ENCODE results near the gene FBLN2.

The FBLN2 gene

GRCh38 chr3:13671482-13672233 is 122.7 kb downstream of the FBLN2 start:
- no peak for DNase-seq

DNA sequence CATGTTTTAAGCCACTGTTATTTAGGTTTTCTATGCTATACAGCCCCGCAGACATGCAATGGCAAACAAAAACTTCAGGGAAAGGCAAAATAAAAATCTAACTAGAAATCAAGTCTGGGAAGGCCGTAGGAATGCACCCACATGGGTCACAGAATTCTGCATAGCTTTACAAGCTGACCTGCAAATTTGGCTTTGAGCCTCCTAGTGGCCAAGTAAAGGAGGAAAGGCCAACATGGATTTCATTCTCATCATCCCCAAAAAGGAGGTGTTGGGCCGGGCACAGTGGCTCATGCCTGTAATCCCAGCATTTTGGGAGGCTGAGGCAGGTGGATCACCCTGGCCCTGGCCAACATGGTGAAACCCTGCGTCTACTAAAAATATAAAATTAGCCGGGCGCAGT is 124.3 kb downstream of the FBLN2 start:
- no peak for DNase-seq

DNA sequence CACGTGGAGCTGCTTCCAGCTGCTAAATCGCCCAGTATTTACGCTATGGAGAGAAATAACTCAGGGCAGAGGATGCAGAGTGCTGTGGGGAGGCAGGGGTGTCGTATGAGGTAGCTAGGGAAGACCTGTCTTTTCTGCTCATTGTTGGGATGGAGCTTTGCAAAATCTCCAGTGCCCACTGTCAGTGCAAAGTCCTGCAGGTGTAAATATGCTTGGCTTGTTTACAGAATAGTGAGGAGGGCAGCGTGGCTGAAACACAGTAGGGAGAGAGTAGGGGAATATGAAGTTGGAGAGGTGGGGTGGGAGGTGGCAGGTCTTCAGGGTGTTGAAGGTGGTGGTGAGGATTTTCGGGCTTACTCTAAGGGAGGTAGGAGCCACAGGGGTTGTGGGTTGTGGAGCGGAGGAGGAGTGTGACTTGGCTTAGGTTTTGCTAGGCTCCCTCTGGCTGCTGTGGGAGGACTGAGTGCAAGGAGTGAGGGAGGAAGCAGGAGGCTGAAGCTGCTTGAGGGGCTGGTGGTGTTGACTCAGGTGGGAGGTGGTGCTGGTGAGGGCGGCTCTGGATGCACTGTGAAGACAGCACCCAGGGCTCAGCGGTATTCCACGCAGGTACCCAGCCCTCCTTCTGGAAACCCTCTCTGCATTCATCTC is 125.7 kb downstream of the FBLN2 start:
- no peak for DNase-seq

GRCh38 chr3:13676356-13677017 is 127.6 kb downstream of the FBLN2 start:
- DNase-seq, result no peak

- DNase-seq, result no peak
These were observed 128.3 kb downstream of the FBLN2 start for GRCh38 chr3:13677272-13677671.

DNA sequence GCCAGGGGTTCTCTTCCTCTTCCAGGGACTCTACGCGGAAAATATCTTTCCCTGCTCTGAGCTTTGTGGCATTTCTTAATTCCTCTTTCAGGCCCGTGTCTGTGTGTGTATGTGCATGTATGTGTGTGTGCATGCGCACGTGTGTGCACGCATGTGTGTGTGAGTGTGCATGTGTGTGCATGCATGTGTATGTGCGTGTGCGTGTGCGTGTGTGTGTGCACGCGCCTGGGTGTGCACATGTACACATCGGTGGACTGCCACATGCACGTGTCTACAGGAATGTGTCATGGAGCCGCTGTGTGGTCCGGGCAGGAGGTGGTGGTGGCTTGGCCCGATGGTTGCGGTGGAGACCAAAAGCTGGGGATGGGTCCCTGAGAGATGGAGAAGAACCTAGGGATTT is 133.0 kb downstream of the FBLN2 start:
- DNase-seq, result no peak

DNA sequence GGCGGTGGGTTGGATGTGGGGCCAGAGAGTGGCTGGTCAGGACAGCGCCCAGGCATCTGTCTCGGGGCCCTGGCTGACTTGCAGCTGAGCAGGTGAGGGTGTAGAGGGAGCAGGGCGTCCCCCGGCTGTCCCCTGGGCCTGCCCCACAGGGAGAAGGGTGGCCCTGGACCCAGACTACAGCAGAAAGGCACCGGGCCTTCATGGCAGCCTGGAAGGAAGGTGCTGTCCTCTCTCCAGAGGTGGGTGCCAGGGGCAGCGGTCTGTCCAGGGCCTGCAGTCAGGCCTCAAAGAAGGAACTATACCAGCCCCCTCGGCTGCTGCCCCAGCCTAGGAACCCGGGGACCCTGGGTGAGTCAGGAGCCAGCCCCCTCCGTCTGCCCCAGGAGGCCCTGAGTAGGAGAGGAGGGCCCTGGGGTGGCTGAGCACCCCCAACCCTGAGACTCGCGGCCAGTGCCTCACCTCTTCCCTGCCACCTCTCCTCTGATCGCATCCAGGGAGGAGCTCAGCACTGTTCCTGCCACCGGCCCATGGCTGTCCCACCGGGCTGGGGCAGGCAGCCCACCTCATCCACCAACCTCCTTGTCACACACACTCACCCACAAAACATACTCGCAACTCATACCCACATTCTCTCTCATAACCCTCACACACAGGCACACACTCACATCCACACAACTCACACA is 133.5 kb downstream of the FBLN2 start:
- no peak for DNase-seq

- no peak for DNase-seq
These were observed 134.4 kb downstream of the FBLN2 start for GRCh38 chr3:13683288-13683687.

DNA sequence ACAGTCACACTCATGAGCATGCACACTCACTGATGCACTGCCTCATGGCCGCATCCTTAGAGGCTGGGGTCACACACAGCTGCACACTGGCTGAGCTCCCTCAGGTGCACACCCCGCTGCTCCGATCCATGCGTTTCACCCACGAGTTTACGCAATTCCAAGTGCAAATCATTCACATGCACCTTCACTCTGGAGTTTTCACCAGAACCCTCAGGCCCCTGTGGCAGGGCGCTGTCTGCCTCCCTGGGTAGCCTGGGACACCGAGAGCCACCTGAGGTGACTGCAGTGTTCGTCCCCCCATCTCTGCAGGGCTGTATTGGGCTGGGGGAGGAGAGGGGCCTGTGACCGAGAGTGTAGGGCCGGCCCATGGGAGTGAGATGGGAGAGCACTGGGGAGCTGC is 134.8 kb downstream of the FBLN2 start:
- no peak for DNase-seq

- DNase-seq, result no peak
These were observed 135.4 kb downstream of the FBLN2 start for GRCh38 chr3:13684350-13684749.

DNA sequence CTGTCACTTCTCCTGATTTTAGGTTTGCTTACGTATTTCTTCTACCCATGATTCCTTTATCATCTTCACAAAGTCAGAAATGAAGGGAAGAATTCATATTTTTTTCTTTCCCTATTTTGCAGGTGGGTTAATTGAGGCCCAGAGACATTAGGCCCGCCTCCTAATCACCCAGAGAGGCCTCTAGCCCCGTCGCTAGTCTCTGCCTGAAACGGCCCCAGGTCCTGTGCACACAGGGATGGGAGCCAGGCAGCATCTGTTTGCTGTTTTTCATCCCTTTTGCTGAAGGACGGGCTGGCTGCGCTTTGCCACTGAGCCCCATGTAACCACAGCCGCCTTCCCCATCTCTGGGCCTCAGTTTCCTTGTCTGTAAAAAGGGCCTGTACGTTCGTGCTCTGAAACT is 135.9 kb downstream of the FBLN2 start:
- DNase-seq, result no peak

DNA sequence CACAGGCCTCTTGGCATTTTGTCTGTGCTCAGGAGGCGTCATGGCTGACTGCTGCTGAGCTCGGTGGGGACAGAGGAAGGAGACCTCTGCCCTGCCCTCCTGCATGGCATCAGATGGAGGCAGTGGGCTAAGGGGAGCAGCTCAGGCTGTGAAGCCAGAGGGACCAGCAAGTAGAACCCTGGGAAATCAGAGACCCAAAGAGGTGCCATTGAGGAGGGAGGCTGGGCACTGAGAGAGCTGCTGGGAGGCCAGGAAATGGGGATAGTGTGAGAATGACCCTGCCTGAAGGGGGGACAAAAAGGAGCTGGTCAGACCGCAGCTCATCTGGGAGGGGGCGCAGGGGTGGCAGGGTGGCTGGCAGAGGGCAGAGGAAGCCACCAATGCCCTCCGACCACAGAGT is 136.8 kb downstream of the FBLN2 start:
- no peak for DNase-seq

DNA sequence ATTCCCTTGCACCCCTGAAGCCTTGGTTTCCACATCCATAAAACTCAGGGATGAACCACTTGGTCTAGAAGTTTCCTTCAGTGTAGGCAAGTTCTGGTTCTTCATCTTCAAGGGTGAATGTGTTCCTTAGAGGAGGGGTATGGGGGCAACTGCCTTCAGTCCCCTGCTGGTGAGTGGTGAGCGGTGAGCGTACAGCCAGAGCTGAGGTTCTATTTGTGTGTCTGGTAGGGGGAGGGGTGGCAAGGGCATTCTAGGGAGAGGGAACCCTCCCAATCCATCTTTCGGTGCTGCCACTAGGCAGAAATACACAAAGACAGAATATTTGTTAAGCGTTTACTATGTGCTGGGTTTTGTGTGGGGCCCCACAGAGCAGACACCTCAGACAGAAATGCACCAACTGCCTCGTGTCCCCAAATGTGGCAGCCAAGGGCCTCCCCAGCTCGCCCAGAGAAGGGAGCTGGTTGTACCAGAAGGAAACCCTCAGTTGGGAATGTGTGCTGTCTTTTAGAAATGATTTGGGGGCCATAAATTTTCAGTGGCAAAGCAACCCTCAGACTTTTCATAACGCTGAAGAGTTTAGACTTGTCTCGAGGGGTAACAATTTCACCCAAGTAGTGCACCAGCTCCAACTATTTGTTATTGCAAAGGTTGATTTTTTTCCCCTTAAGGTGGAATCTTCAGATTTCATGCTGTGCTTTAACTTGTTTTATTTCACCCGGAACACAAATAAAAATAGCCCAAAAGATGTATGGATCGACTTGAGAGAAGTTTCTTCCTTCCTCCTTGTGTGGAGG is 137.6 kb downstream of the FBLN2 start:
- DNase-seq, result no peak

DNA sequence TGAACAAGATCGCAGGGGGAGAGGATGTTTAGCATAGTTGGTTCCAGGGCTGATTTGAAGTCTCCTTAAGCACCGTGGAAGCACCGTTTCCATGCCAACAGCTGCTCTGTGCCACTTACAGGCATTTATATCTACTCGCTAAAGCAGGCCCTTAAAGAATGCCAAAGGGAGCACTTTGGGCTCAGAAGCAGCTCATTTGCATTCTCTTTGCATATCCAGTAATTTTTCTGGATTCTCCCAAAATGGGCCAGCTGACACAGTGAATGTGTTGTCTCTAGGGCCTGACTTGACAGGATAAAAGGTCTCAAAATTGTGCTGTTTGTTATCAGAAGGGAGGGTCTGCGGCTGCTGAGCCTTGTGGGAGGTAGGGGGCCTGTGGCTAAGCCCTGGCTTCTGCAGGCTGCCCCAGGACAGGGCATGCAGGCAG is 138.6 kb downstream of the FBLN2 start:
- no peak for DNase-seq

Data from KG1 (cell line).